ENCODE measurements around the gene TCF4. TPM values are rescaled to one million over a fixed set of nuclear protein-coding genes. Genes with fewer than 3 reads are reported as not detected.

TCF4 gene
- total and polyA plus RNA-seq, 2 donors (not counting 3 experiments of a cell fraction or from before 2014, with no cell fraction given), result 183 to 390 TPM

GRCh38 chr18:55440988-55441387 lies 147.0 kb downstream of the TCF4 start:
- no peaks in the 10 kb centered on the region for H3K36me3 ChIP-seq (ENCODE audit: control insufficient read depth in 2 of 2, extremely low read depth in 1 of 2, insufficient read depth in 2 of 2, low read length in 2 of 2)
- no TSS peak for BruUV-seq (replicated peaks)
- dilution Hi-C loops (cut with MboI; ENCODE audit: extremely low pct_ligation_motif_present, low sequenced_read_pairs) (no loop called here), intact Hi-C loops (cut with micrococcal nuclease) (no loop called here)
- H4K20me1 ChIP-seq (replicated peaks; ENCODE audit: control insufficient read depth, extremely low read depth, insufficient read depth, low read length), result peaks cover 2% of the 10 kb centered on the region
- no peak for FAIRE-seq
- H3K9me3 ChIP-seq (replicated peaks; ENCODE audit: control insufficient read depth, insufficient read depth, low read length), result no peaks in the 10 kb centered on the region
- H3K27ac ChIP-seq (ENCODE audit: insufficient read depth, low read depth, low read length), result no peak overlapping the region
- no peaks in the 10 kb centered on the region for H3K9me1 ChIP-seq (replicated peaks; ENCODE audit: control insufficient read depth, extremely low read depth, insufficient read depth, low read length)
- H3K4me2 ChIP-seq (ENCODE audit: insufficient read depth, low read length), result no peak overlapping the region
- no peaks in the 10 kb centered on the region for H3K4me1 ChIP-seq (ENCODE audit: control insufficient read depth, extremely low read depth, insufficient read depth, low read length)
- DNase-seq (ENCODE audit: low read depth, low spot score), result no peak
- no peak overlapping the region for H3K9ac ChIP-seq (replicated peaks; ENCODE audit: extremely low read depth, insufficient read depth, low read length)
- no peaks in the 10 kb centered on the region for H3K27me3 ChIP-seq (ENCODE audit: control insufficient read depth in 2 of 2, insufficient read depth in 2 of 2, low read length in 2 of 2)
- H3K79me2 ChIP-seq (ENCODE audit: control insufficient read depth, insufficient read depth, low read length), result peaks cover 37% of the 10 kb centered on the region
- H3K4me3 ChIP-seq (replicated peaks in 1 of 3; ENCODE audit: insufficient read depth in 1 of 3, low read depth in 1 of 3, low read length in 3 of 3), result no peak overlapping the region
- ChIA-PET CTCF (interaction anchor here (1.0 to 1.6 kb wide), 5 partner anchors 8 to 341 kb away, joined by 3 to 4 read pairs (median 3); no protein-coding TSS in a partner anchor), POLR2A (no interaction called here)
- no peak for TF ChIP-seq JUN (IDR thresholded peaks at IDR 0.05; ENCODE audit: borderline replicate concordance, insufficient read depth, insufficient read length, low read depth)
- no peak for TF ChIP-seq MYC (IDR thresholded peaks at IDR 0.05; ENCODE audit: low read depth, low read length)
- TF ChIP-seq GATA2 (IDR thresholded peaks at IDR 0.05; ENCODE audit: insufficient read depth, insufficient read length, low read depth, low read length), result no peak
- TF ChIP-seq FOS (IDR thresholded peaks at IDR 0.05; ENCODE audit: borderline replicate concordance, insufficient read depth, low read length), result no peak
- TF ChIP-seq POLR2AphosphoS5 (IDR thresholded peaks at IDR 0.05; ENCODE audit: insufficient read depth, low read depth, low read length), result no peak
- TF ChIP-seq POLR2A (IDR thresholded peaks at IDR 0.05; ENCODE audit: low read depth, low read length), result no peak
- TF ChIP-seq, protein P1, sequence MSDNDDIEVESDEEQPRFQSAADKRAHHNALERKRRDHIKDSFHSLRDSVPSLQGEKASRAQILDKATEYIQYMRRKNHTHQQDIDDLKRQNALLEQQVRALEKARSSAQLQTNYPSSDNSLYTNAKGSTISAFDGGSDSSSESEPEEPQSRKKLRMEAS (IDR thresholded peaks at IDR 0.05; ENCODE audit: insufficient read depth, insufficient read length), result no peak
- TF ChIP-seq EZH2 (IDR thresholded peaks at IDR 0.05; ENCODE audit: borderline replicate concordance, low read depth, low read length, severe bottlenecking), result no peak
- TF ChIP-seq CTCF (IDR thresholded peaks at IDR 0.05; ENCODE audit: extremely low read depth in 1 of 2, insufficient read depth in 1 of 2, low read depth in 1 of 2, low read length in 2 of 2), result no peak
- no peak overlapping the region for H2AFZ ChIP-seq (ENCODE audit: low read depth, low read length)
